MG63 (cell line): ENCODE measurements around the gene SERPINI1. TPM values are rescaled to one million over a fixed set of nuclear protein-coding genes. Genes with fewer than 3 reads are reported as not detected.
A peak's percentile ranks its signal among the peaks of the same experiment; 100 is the strongest.

Experiments used
- DNase-seq: peaks from one replicate; pipeline ENCODE4 v3.0.0-alpha.2; 2020
- H3K27me3 ChIP-seq: fragments of 250-450 bp; sonication (Bioruptor Pico); 2 replicates; pipeline ENCODE4 v1.5.1; 2020; ENCODE audit warnings: mild to moderate bottlenecking, moderate library complexity
- H3K36me3 ChIP-seq: fragments of 250-450 bp; sonication (Bioruptor Pico); 2 replicates; pipeline ENCODE4 v1.5.1; 2020; ENCODE audit warnings: mild to moderate bottlenecking, moderate library complexity
- H3K4me3 ChIP-seq: fragments of 250-450 bp; sonication (Bioruptor Pico); 2 replicates; pipeline ENCODE4 v1.5.1; 2020; ENCODE audit warnings: mild to moderate bottlenecking, moderate library complexity
- H3K9me3 ChIP-seq: fragments of 250-450 bp; sonication (Bioruptor Pico); 2 replicates; pipeline ENCODE4 v1.5.1; 2020; ENCODE audit warnings: mild to moderate bottlenecking, moderate library complexity
- total RNA-seq: library from RNA; depleted of rRNA; stranded (reverse); fragments of >200 nt; shearing (Covaris generic); gene quantifications from 2 replicates; pipeline ENCODE4 v1.2.3, GENCODE V29; 2014; ENCODE audit warnings: low replicate concordance

Gene SERPINI1
- total RNA-seq, 1 experiment from 2014 or later = 3.5 TPM

DNA sequence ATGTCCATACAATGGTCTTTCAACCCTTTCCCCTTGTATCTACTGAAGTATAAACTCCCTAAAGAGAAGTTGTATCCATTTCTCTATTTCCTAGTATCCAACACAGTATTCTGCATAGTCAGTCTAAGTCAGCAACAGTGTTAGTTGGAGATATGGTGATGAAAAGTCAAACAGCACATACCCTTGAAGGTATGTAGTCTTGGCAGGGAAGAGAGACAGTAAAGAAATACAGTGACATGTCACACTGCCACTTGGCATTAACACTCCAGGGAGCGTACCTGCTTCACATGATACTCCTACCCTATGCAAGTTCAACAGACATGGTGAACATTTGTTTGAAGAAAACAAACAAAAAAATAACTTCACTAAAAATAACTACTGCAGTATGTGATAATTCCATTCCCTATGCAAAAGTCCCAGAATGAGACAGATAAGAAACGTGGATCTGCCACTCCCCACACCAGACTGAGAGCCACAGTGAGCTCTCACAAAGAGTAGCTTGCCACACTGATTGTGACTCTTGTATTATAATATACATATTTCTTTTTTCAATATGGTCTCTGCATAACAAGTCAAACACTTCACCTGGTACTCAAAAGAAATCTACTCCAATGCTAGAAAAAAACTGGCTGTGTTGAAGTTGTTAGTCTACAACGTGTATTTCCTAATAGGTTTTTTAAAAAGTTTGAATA, 6.7 kb upstream of the SERPINI1 start:
- Histone ChIP-seq H3K27me3 (no peaks in the 10 kb centered on the region), H3K36me3 (peaks cover 11% of the 10 kb centered on the region; the same call in 1 of the 2 replicates), H3K9me3 (no peaks in the 10 kb centered on the region), H3K4me3 (no peak overlapping the region)
- DNase-seq = no peak

- Histone ChIP-seq H3K4me3 (no peak overlapping the region), H3K36me3 (peaks cover 3% of the 10 kb centered on the region; the same call in 1 of the 2 replicates), H3K9me3 (no peaks in the 10 kb centered on the region), H3K27me3 (no peaks in the 10 kb centered on the region)
- DNase-seq = no peak
These were observed 5.9 kb upstream of the SERPINI1 start for GRCh38 chr3:167729591-167729990.

GRCh38 chr3:167731393-167731792, 4.1 kb upstream of the SERPINI1 start:
- Histone ChIP-seq H3K36me3 (no peaks in the 10 kb centered on the region; the same call in 1 of the 2 replicates), H3K9me3 (no peaks in the 10 kb centered on the region), H3K27me3 (no peaks in the 10 kb centered on the region), H3K4me3 (no peak overlapping the region)
- no peak for DNase-seq

DNA sequence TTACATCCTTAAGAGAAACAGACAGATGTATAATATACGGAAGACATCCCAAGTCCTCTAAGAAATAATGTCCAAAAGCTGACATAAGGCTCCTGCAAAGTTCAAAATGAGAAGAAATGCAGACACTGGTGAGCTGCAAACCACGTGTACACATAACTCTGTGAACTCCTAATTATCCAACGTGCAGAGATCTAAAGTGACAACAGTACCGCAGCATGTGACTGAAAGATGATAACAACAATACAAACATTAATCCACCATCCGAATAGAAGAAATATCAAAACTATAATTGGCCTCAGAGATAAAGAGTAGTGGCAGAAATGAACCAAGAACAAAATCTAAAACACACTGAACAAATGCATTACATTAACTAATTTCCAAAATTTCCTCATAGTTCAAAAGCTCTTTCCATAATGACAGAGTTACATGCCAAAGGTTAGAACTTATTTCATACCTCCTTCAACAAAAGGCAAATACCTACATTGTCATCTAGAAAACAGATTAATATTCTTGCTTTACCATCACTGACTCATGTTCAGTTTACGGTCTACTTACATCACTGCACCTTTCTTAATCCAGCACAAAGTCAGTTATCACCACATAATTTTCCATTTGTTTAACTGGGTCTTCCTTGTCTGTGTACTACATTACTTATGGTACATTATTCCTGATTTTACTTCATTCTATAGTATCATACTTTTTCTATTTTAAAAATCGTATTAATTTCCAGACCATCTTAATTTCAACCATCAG, 3.0 kb upstream of the SERPINI1 start:
- DNase-seq = no peak
- Histone ChIP-seq H3K27me3 (no peaks in the 10 kb centered on the region), H3K9me3 (no peaks in the 10 kb centered on the region), H3K36me3 (no peaks in the 10 kb centered on the region; the same call in 1 of the 2 replicates), H3K4me3 (no peak overlapping the region)

DNA sequence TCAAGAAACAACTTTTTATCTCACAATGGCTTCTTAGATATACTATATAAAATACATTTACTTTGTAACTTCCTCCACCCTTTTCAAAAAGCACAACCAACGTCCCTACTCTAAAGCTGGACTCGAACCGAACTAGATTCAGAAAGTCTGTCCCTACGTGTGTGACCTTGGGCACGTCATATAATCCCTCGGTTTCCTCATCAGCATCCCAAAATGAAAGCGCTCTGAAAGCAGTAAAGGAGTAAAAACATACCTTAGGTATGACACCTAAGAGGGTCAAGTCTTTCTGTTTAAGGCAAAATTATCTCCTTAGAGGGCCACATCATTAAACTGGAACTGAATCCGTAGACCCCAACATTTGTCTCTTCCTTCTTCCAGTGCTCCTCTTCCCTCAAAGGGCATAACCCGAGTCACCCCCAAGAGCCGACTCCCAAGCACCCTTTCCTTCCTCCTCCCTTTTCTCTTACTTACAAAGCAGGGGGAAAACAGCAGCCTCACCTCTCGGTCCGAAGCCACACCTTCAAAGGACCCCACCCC, 1.5 kb upstream of the SERPINI1 start:
- DNase-seq = no peak
- H3K36me3 ChIP-seq = no peaks in the 10 kb centered on the region; the same call in 1 of the 2 replicates
- no peaks in the 10 kb centered on the region for H3K27me3 ChIP-seq

GRCh38 chr3:167734498-167735232, 856 bp upstream of the SERPINI1 start, which contains the start of gene PDCD10:
TSS of gene PDCD10 (minus strand) at chr3:167734892. CDS start at chr3:167720157, 14,735 bp downstream.
- no peaks in the 10 kb centered on the region; the same call in 1 of the 2 replicates for H3K36me3 ChIP-seq
- no peaks in the 10 kb centered on the region for H3K27me3 ChIP-seq
- H3K9me3 ChIP-seq = no peaks in the 10 kb centered on the region
- peak; percentile 99 for DNase-seq
- H3K4me3 ChIP-seq = peak within 1 kb of the TSS; percentile 81

More for the DNA sequence above, 1.5 kb upstream of the SERPINI1 start:
- peak overlapping the region; percentile 81 for H3K4me3 ChIP-seq
- no peaks in the 10 kb centered on the region for H3K9me3 ChIP-seq

DNA sequence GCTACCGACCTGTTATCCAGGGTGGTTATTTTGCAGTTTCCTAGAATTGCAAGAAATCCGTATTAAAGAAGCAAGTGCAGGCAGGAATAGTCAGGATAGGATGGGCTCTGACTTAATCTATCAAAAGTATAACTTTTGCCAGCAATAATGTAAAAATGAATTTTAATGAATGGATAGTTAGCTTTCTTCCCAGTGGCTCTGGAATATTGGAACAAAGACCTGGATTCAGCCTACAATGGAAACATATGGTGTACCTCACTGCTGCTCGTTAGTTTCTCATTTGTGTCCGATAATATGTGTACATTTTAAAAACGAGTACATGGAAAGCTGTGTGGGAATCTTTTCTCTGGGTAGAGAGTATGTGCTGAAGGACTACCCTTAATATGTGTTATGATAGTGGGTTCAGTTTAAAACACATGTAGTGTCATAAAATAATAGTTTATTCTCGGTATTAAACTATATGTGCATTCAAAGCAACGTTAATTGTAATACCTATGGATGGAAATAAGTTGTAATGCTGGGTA, 805 bp downstream of the SERPINI1 start:
- Histone ChIP-seq H3K36me3 (no peaks in the 10 kb centered on the region; the same call in 1 of the 2 replicates), H3K4me3 (peak overlapping the region; percentile 81), H3K27me3 (no peaks in the 10 kb centered on the region), H3K9me3 (no peaks in the 10 kb centered on the region)
- DNase-seq = no peak

- H3K36me3 ChIP-seq = no peaks in the 10 kb centered on the region; the same call in 1 of the 2 replicates
- no peak for DNase-seq
- no peaks in the 10 kb centered on the region for H3K27me3 ChIP-seq
- no peaks in the 10 kb centered on the region for H3K9me3 ChIP-seq
- H3K4me3 ChIP-seq = no peak overlapping the region
These were observed 1.5 kb downstream of the SERPINI1 start for GRCh38 chr3:167736997-167737396.

DNA sequence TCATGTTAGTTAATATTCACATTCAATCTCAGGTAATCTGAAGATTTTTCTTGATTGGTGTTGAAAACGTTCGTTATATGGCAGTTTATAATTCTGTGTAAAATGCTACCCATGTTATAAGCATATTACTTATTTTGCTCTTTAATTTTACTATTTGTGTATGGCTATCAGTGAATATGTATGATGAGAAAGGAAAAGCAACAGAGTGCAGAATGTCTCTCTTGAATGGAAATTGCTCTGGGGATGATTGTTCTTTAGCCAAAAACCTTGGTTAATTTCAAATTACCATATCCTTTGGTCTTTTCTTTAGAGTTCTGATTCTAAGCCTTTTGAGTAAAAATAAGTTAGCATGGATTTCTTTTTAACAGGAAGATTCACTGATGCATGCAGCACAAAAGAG, 2.5 kb downstream of the SERPINI1 start:
- no peaks in the 10 kb centered on the region for H3K9me3 ChIP-seq
- H3K36me3 ChIP-seq = no peaks in the 10 kb centered on the region; the same call in 1 of the 2 replicates
- H3K4me3 ChIP-seq = no peak overlapping the region
- no peaks in the 10 kb centered on the region for H3K27me3 ChIP-seq
- no peak for DNase-seq

- Histone ChIP-seq H3K27me3 (no peaks in the 10 kb centered on the region), H3K36me3 (no peaks in the 10 kb centered on the region), H3K9me3 (no peaks in the 10 kb centered on the region; the same call in 1 of the 2 replicates), H3K4me3 (no peak overlapping the region)
- DNase-seq = no peak
These were observed 3.8 kb downstream of the SERPINI1 start for GRCh38 chr3:167739190-167739810.

DNA sequence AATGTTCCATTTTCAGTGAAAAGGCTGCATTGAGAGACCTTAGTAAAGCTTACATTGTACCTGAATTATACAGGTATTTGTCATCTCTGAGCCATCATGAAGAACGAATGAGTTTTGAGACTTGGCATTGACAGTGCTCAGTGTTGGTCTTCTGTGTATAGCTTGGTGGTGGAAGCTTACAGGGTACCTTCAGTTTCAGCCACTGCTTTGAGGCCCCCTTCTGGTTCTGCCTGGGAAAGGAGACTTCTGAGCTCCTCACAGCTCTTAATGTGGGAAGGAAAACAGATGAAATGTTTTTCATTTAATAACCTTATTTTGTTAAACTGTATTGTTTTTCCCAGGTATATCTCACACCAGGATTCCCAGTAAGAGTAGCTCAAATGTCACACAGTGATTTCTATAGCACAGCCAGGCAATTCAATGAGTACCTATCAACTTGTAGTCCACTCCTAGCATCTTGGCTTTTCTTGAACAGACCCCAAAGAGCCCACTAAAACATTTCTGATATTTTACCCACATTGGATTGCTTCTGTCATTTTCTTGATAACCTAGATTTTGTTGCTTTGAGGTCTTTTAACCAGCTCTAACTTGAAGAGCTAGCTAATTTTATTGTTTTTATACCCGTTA, 5.6 kb downstream of the SERPINI1 start:
- no peaks in the 10 kb centered on the region for H3K27me3 ChIP-seq
- peak; percentile 24 for DNase-seq

GRCh38 chr3:167742338-167742737, 6.8 kb downstream of the SERPINI1 start:
- Histone ChIP-seq H3K4me3 (no peak overlapping the region), H3K36me3 (no peaks in the 10 kb centered on the region), H3K9me3 (no peaks in the 10 kb centered on the region; the same call in 1 of the 2 replicates), H3K27me3 (no peaks in the 10 kb centered on the region)
- DNase-seq = no peak

More for the DNA sequence above, 5.6 kb downstream of the SERPINI1 start:
- Histone ChIP-seq H3K9me3 (no peaks in the 10 kb centered on the region; the same call in 1 of the 2 replicates), H3K36me3 (no peaks in the 10 kb centered on the region), H3K4me3 (no peak overlapping the region)

DNA sequence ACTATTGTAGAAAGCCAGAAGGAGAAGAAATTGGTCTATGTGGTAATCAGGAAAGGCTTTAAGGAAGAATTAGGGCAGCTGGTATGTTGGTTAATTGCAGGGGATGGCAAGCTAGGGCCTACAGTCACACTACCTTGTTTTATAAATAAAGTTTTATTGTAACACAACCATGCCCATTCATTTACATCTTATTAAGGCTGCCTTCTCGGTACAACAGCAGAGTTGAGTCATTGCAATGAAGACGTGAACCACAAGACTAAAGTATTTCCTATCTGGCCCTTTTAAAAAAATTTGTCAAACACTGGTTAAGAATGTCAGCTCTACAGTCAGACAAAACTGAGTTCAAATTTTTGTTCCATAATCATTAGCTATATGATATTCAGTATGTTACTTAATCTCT, 8.3 kb downstream of the SERPINI1 start:
- Histone ChIP-seq H3K36me3 (no peaks in the 10 kb centered on the region), H3K27me3 (no peaks in the 10 kb centered on the region), H3K9me3 (no peaks in the 10 kb centered on the region; the same call in 1 of the 2 replicates), H3K4me3 (no peak overlapping the region)
- DNase-seq = no peak

GRCh38 chr3:167749209-167749608, 13.7 kb downstream of the SERPINI1 start:
- DNase-seq = no peak
- H3K4me3 ChIP-seq = no peak overlapping the region
- no peaks in the 10 kb centered on the region; the same call in 1 of the 2 replicates for H3K9me3 ChIP-seq
- H3K27me3 ChIP-seq = no peaks in the 10 kb centered on the region
- no peaks in the 10 kb centered on the region for H3K36me3 ChIP-seq

GRCh38 chr3:167749728-167750127, 14.2 kb downstream of the SERPINI1 start:
- Histone ChIP-seq H3K9me3 (no peaks in the 10 kb centered on the region), H3K36me3 (no peaks in the 10 kb centered on the region), H3K4me3 (no peak overlapping the region), H3K27me3 (no peaks in the 10 kb centered on the region)
- DNase-seq = no peak
